ENCODE measurements around the gene TNXB.

DNA sequence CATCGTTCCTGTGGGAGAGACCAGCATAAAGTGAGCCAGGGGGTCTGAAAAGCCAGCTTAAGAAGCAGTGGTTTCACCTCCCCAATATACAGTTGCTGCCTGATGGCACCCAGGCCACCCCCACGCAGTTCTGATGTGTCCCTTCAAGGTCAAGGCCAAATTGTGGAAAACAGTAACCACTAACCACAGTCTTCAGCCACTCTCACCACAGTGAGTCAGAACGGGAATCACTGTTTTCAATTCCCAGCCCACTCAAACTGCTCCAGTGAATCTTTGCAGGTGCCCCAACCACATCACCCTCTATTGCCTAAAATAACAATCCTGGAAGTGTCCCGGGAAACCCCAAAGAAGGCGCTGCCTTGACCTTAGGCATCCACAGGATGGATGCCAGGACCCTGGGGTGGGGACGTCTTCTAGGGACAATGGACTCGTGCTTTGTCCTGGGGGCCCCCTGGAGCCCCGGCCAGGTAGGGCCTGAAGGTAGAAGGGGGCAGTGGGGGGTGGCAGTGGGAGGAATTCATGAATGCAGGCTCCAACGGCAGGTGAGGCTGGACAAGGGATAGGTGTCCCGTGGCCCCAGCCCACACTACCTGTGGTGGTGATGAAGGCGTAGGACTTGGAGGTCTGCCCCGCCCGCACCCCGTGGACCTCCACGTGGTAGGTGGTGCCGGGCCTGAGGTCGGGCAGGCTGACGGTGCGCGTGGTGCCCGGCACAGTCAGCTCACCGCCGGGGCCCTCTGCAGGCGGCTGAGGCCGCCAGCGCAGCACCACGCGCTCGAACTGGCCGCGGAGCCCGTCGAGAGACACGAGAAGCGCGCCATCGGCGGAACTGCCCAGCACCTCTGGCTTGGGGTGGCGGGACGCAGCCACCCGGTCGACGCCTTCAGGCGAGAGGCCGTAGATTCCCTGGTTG is 22.2 kb downstream of the TNXB start:
- TF ChIP-seq CTCF (IDR thresholded peaks at IDR 0.05; ENCODE audit: extremely low read depth in 1 of 2, insufficient read depth in 1 of 2, low read depth in 1 of 2, low read length in 2 of 2) (no peak), FOS (IDR thresholded peaks at IDR 0.05; ENCODE audit: borderline replicate concordance, insufficient read depth, low read length) (no peak), EZH2 (IDR thresholded peaks at IDR 0.05; ENCODE audit: borderline replicate concordance, low read depth, low read length, severe bottlenecking) (peak; percentile 51), POLR2A (IDR thresholded peaks at IDR 0.05; ENCODE audit: low read depth, low read length) (no peak), POLR2AphosphoS5 (IDR thresholded peaks at IDR 0.05; ENCODE audit: insufficient read depth, low read depth, low read length) (no peak), JUN (IDR thresholded peaks at IDR 0.05; ENCODE audit: borderline replicate concordance, insufficient read depth, insufficient read length, low read depth) (no peak)

All from endothelial cell of umbilical vein (primary cell).